ENCODE results near the gene ACADVL. TPM values are rescaled to one million over a fixed set of nuclear protein-coding genes. Genes with fewer than 3 reads are reported as not detected.

The ACADVL gene
- polyA plus RNA-seq, 1 of the 3 experiments (the other 2 are of a cell fraction) = 635 TPM

- TF ChIP-seq FOSL2 (IDR thresholded peaks at IDR 0.05; ENCODE audit: borderline replicate concordance, low read depth) = no peak
- no peak for TF ChIP-seq FOXM1 (IDR thresholded peaks at IDR 0.05; ENCODE audit: low read depth)
- TF ChIP-seq RCOR1 (IDR thresholded peaks at IDR 0.05; ENCODE audit: low read length) = no peak
- no peak for TF ChIP-seq IRF3 (IDR thresholded peaks at IDR 0.05; ENCODE audit: low read depth, low read length)
- no peak for TF ChIP-seq JUND (IDR thresholded peaks at IDR 0.05)
- TF ChIP-seq SMC3 (IDR thresholded peaks at IDR 0.05; ENCODE audit: low read depth, low read length) = no peak
- TF ChIP-seq SIN3A (IDR thresholded peaks at IDR 0.05; ENCODE audit: borderline replicate concordance, low read depth, low read length) = no peak; the same call in 1 of the 2 replicates
- TF ChIP-seq RAD21 (IDR thresholded peaks at IDR 0.05; ENCODE audit: low read length) = no peak
- TF ChIP-seq ELF1 (IDR thresholded peaks at IDR 0.05) = peak; percentile 94
- TF ChIP-seq NRF1 (IDR thresholded peaks at IDR 0.05; ENCODE audit: low read depth, low read length) = peak; percentile 98
- TF ChIP-seq, protein P1, sequence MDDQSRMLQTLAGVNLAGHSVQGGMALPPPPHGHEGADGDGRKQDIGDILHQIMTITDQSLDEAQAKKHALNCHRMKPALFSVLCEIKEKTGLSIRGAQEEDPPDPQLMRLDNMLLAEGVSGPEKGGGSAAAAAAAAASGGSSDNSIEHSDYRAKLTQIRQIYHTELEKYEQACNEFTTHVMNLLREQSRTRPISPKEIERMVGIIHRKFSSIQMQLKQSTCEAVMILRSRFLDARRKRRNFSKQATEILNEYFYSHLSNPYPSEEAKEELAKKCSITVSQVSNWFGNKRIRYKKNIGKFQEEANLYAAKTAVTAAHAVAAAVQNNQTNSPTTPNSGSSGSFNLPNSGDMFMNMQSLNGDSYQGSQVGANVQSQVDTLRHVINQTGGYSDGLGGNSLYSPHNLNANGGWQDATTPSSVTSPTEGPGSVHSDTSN (IDR thresholded peaks at IDR 0.05) = peak; percentile 10; the same call in 1 of the 2 replicates
- TF ChIP-seq POLR2AphosphoS5 (IDR thresholded peaks at IDR 0.05; ENCODE audit: low read depth, low read length) = peak; percentile 56; the same call in 1 of the 2 replicates
- no peak for TF ChIP-seq GATA2 (CRISPR knock-in tag; IDR thresholded peaks at IDR 0.05)
- no peak for TF ChIP-seq TEAD4 (IDR thresholded peaks at IDR 0.05; ENCODE audit: borderline replicate concordance, insufficient read depth)
- TF ChIP-seq MXI1 (IDR thresholded peaks at IDR 0.05; ENCODE audit: low read depth, low read length) = no peak
- TF ChIP-seq TAF1 (IDR thresholded peaks at IDR 0.05; ENCODE audit: borderline replicate concordance, low read depth, low read length) = peak; percentile 74
- TF ChIP-seq RFX5 (IDR thresholded peaks at IDR 0.05; ENCODE audit: low read length) = no peak
- TF ChIP-seq MEF2A (IDR thresholded peaks at IDR 0.05; ENCODE audit: borderline replicate concordance, low read depth) = no peak
- TF ChIP-seq NFIC (IDR thresholded peaks at IDR 0.05; ENCODE audit: borderline replicate concordance) = no peak
- no peak for TF ChIP-seq EZH2phosphoT487 (IDR thresholded peaks at IDR 0.05; ENCODE audit: borderline replicate concordance, low read depth)
- TF ChIP-seq USF2 (IDR thresholded peaks at IDR 0.05; ENCODE audit: borderline replicate concordance, low read depth, low read length) = no peak
These were observed 19.6 kb downstream of the ACADVL start, which contains the start of gene PHF23 (continued) for GRCh38 chr17:7239091-7240027.
